HepG2 (cell line): ENCODE results near the gene CCDC148. TPM values are rescaled to one million over a fixed set of nuclear protein-coding genes. Genes with fewer than 3 reads are reported as not detected.

Source experiments
- ASH2L ChIP-seq: fragments of 300-600, 200-600 bp; sonication (generic); IDR thresholded peaks from 2 replicates; pipeline ENCODE4 v1.7.0; 2017; ENCODE audit warnings: low read depth, mild to moderate bottlenecking, moderate library complexity, mixed read lengths, low read length; ENCODE audit not compliant: insufficient read length
- EZH2 ChIP-seq: conservative IDR thresholded peaks from 2 replicates; pipeline ENCODE4 v1.6.1; 2012; ENCODE audit warnings: mild to moderate bottlenecking, low read depth, low read length, moderate library complexity
- HDAC1 ChIP-seq: sonication (generic); formaldehyde crosslinking; IDR thresholded peaks from 2 replicates; pipeline ENCODE4 v1.5.1; 2020; ENCODE audit warnings: mild to moderate bottlenecking, missing genetic modification reagents
- ISX ChIP-seq: sonication (generic); formaldehyde crosslinking; conservative IDR thresholded peaks from 2 replicates; pipeline ENCODE4 v1.5.0; 2020; ENCODE audit warnings: missing genetic modification reagents
- KDM6A ChIP-seq: IDR thresholded peaks from 2 replicates; pipeline ENCODE4 v1.6.1; 2016; ENCODE audit warnings: low read depth
- NFE2L2 ChIP-seq: fragments of 150-350 bp; IDR thresholded peaks from 2 replicates; pipeline ENCODE4 v1.6.1; 2014; ENCODE audit warnings: low read length
- NKX3-1 ChIP-seq: sonication (generic); formaldehyde crosslinking; IDR thresholded peaks from 2 replicates; pipeline ENCODE4 v1.5.0; 2020; ENCODE audit warnings: missing genetic modification reagents
- PITX1 ChIP-seq: sonication (generic); formaldehyde crosslinking; IDR thresholded peaks from 2 replicates; pipeline ENCODE4 v1.5.1; 2020; ENCODE audit warnings: mild to moderate bottlenecking, missing genetic modification reagents
- PPARG ChIP-seq: conservative IDR thresholded peaks from 2 replicates; pipeline ENCODE4 v1.6.1; 2016; ENCODE audit warnings: missing biosample characterization, missing genetic modification reagents
- PTBP1 ChIP-seq: fragments of 200-400 bp; formaldehyde crosslinking; IDR thresholded peaks from 2 replicates; pipeline ENCODE4 v1.6.1; 2018; ENCODE audit warnings: low read length, low read depth; ENCODE audit not compliant: poor library complexity, severe bottlenecking
- SKI ChIP-seq: fragments of 450-650 bp; IDR thresholded peaks from one replicate; pipeline ENCODE4 v1.6.1; 2018; ENCODE audit warnings: mild to moderate bottlenecking; ENCODE audit not compliant: partially characterized antibody
- XRCC5 ChIP-seq: fragments of 200-400 bp; formaldehyde crosslinking; optimal IDR thresholded peaks from 2 replicates; pipeline ENCODE3; 2017; ENCODE audit warnings: mild to moderate bottlenecking, low read length
- ZNF101 ChIP-seq: sonication (generic); formaldehyde crosslinking; IDR thresholded peaks from 2 replicates; pipeline ENCODE4 v1.4.0; 2020; ENCODE audit warnings: mild to moderate bottlenecking, low read depth, missing genetic modification reagents, borderline replicate concordance
- ZNF761 ChIP-seq: sonication (generic); formaldehyde crosslinking; conservative IDR thresholded peaks from 2 replicates; pipeline ENCODE4 v1.4.0; 2020; ENCODE audit warnings: mild to moderate bottlenecking, missing genetic modification reagents
- polyA plus RNA-seq, 8 experiments: library from polyadenylated mRNA; depleted of rRNA in 3 of 8; stranded (reverse) in 7 of 8; unstranded in 1 of 8; fragments of >200 nt; fragmentation: Illumina TruSeq in 4 of 8; extraction: Trizol in 4 of 8; gene quantifications; 2 replicates each; pipeline versions ENCODE4 v1.2.1 to v1.2.3, GENCODE V29; 2011 to 2016; ENCODE audit warnings: low read depth in 4 of 8, missing spikeins in 1 of 8, mixed read lengths in 1 of 8; ENCODE audit not compliant: insufficient read depth in 1 of 8
- total RNA-seq, 5 experiments: library from RNA; depleted of rRNA; stranded (reverse); fragments of >200 nt; fragmentation: Illumina TruSeq; extraction: Trizol; gene quantifications; 2 replicates each; pipeline ENCODE4 v1.2.3, GENCODE V29; 2016; ENCODE audit warnings: low read depth in 1 of 5
- TF ChIP-seq, protein P1 (sequence below): IDR thresholded peaks from 2 replicates; pipeline ENCODE4 v1.6.1; 2016; ENCODE audit warnings: mild to moderate bottlenecking
- TF ChIP-seq, protein P2 (sequence below): IDR thresholded peaks from 2 replicates; pipeline ENCODE4 v1.6.1; 2016
- TF ChIP-seq, protein P3 (sequence below): sonication (generic); formaldehyde crosslinking; IDR thresholded peaks from 2 replicates; pipeline ENCODE4 v1.4.0; 2020; ENCODE audit warnings: missing genetic modification reagents
- TF ChIP-seq, protein P4 (sequence below): sonication (generic); formaldehyde crosslinking; conservative IDR thresholded peaks from 2 replicates; pipeline ENCODE4 v1.8.0; 2022; ENCODE audit warnings: missing genetic modification reagents
- TF ChIP-seq, protein P5 (sequence below): sonication (generic); formaldehyde crosslinking; IDR thresholded peaks from 2 replicates; pipeline ENCODE4 v1.4.0; 2020; ENCODE audit warnings: mild to moderate bottlenecking, missing genetic modification reagents

CCDC148 gene
- total and polyA plus RNA-seq, 2 of the 13 experiments (the other 11 are each of a cell fraction or from before 2014, with no cell fraction given), result 0.30 to 0.49 TPM

DNA sequence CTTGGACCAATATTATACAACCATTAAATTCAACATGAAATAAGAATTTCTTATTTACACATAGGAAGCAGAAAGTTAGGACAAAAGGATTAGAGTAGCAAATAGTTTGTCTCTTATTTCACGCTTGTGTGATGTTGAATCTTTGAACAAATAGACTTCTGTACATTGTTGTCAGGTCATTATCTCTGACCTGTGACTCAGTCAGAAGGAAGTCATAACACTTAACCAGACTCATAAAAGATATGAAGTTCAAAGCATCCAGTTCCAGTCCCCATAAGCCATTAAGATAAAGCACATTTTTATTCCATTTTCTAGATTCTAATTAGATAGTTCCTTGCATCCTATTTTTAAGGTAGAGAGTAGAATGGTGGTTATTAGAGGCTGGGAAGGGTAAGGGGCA is 224.1 kb downstream of the CCDC148 start (continued):
- TF ChIP-seq, protein P1, sequence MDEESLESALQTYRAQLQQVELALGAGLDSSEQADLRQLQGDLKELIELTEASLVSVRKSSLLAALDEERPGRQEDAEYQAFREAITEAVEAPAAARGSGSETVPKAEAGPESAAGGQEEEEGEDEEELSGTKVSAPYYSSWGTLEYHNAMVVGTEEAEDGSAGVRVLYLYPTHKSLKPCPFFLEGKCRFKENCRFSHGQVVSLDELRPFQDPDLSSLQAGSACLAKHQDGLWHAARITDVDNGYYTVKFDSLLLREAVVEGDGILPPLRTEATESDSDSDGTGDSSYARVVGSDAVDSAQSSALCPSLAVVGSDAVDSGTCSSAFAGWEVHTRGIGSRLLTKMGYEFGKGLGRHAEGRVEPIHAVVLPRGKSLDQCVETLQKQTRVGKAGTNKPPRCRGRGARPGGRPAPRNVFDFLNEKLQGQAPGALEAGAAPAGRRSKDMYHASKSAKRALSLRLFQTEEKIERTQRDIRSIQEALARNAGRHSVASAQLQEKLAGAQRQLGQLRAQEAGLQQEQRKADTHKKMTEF (CRISPR knock-in tag), result peak; percentile 80
- TF ChIP-seq HDAC1 (CRISPR knock-in tag) (peak; percentile 38; the same call in 1 of the 2 replicates), PITX1 (CRISPR knock-in tag) (peak; percentile 75; the same call in 1 of the 2 replicates), XRCC5 (no peak), NKX3-1 (CRISPR knock-in tag) (peak; percentile 61; the same call in 1 of the 2 replicates), ZNF761 (no peak), NFE2L2 (no peak), KDM6A (CRISPR knock-in tag) (no peak), ASH2L (no peak), PTBP1 (no peak), EZH2 (no peak), SKI (peak; percentile 32), PPARG (peak; percentile 86), ISX (CRISPR knock-in tag) (no peak), ZNF101 (CRISPR knock-in tag) (no peak)
- TF ChIP-seq, protein P2, sequence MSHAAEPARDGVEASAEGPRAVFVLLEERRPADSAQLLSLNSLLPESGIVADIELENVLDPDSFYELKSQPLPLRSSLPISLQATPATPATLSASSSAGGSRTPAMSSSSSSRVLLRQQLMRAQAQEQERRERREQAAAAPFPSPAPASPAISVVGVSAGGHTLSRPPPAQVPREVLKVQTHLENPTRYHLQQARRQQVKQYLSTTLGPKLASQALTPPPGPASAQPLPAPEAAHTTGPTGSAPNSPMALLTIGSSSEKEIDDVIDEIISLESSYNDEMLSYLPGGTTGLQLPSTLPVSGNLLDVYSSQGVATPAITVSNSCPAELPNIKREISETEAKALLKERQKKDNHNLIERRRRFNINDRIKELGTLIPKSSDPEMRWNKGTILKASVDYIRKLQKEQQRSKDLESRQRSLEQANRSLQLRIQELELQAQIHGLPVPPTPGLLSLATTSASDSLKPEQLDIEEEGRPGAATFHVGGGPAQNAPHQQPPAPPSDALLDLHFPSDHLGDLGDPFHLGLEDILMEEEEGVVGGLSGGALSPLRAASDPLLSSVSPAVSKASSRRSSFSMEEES (CRISPR knock-in tag), result 0 out of 2 replicates have a peak, but pooled peaks have one; percentile 19
- TF ChIP-seq, protein P3, sequence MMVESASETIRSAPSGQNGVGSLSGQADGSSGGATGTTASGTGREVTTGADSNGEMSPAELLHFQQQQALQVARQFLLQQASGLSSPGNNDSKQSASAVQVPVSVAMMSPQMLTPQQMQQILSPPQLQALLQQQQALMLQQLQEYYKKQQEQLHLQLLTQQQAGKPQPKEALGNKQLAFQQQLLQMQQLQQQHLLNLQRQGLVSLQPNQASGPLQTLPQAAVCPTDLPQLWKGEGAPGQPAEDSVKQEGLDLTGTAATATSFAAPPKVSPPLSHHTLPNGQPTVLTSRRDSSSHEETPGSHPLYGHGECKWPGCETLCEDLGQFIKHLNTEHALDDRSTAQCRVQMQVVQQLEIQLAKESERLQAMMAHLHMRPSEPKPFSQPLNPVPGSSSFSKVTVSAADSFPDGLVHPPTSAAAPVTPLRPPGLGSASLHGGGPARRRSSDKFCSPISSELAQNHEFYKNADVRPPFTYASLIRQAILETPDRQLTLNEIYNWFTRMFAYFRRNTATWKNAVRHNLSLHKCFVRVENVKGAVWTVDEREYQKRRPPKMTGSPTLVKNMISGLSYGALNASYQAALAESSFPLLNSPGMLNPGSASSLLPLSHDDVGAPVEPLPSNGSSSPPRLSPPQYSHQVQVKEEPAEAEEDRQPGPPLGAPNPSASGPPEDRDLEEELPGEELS, result peak; percentile 49; the same call in 1 of the 2 replicates
- TF ChIP-seq, protein P4, sequence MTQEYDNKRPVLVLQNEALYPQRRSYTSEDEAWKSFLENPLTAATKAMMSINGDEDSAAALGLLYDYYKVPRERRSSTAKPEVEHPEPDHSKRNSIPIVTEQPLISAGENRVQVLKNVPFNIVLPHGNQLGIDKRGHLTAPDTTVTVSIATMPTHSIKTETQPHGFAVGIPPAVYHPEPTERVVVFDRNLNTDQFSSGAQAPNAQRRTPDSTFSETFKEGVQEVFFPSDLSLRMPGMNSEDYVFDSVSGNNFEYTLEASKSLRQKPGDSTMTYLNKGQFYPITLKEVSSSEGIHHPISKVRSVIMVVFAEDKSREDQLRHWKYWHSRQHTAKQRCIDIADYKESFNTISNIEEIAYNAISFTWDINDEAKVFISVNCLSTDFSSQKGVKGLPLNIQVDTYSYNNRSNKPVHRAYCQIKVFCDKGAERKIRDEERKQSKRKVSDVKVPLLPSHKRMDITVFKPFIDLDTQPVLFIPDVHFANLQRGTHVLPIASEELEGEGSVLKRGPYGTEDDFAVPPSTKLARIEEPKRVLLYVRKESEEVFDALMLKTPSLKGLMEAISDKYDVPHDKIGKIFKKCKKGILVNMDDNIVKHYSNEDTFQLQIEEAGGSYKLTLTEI (CRISPR knock-in tag), result no peak
- TF ChIP-seq, protein P5, sequence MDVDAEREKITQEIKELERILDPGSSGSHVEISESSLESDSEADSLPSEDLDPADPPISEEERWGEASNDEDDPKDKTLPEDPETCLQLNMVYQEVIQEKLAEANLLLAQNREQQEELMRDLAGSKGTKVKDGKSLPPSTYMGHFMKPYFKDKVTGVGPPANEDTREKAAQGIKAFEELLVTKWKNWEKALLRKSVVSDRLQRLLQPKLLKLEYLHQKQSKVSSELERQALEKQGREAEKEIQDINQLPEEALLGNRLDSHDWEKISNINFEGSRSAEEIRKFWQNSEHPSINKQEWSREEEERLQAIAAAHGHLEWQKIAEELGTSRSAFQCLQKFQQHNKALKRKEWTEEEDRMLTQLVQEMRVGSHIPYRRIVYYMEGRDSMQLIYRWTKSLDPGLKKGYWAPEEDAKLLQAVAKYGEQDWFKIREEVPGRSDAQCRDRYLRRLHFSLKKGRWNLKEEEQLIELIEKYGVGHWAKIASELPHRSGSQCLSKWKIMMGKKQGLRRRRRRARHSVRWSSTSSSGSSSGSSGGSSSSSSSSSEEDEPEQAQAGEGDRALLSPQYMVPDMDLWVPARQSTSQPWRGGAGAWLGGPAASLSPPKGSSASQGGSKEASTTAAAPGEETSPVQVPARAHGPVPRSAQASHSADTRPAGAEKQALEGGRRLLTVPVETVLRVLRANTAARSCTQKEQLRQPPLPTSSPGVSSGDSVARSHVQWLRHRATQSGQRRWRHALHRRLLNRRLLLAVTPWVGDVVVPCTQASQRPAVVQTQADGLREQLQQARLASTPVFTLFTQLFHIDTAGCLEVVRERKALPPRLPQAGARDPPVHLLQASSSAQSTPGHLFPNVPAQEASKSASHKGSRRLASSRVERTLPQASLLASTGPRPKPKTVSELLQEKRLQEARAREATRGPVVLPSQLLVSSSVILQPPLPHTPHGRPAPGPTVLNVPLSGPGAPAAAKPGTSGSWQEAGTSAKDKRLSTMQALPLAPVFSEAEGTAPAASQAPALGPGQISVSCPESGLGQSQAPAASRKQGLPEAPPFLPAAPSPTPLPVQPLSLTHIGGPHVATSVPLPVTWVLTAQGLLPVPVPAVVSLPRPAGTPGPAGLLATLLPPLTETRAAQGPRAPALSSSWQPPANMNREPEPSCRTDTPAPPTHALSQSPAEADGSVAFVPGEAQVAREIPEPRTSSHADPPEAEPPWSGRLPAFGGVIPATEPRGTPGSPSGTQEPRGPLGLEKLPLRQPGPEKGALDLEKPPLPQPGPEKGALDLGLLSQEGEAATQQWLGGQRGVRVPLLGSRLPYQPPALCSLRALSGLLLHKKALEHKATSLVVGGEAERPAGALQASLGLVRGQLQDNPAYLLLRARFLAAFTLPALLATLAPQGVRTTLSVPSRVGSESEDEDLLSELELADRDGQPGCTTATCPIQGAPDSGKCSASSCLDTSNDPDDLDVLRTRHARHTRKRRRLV (CRISPR knock-in tag), result no peak
